Mammary epithelial cell (primary cell): Measurements from ENCODE around the gene VTA1.

Experiments
- CTCF ChIP-seq, 2 donors: IDR thresholded peaks in 1 of 2; conservative IDR thresholded peaks in 1 of 2; 2 replicates each; pipeline ENCODE4 v1.5.1; 2011 to 2012; ENCODE audit warnings: inconsistent platforms in 2 of 2, low read length in 2 of 2, mild to moderate bottlenecking in 2 of 2, control low read depth in 1 of 2, low read depth in 1 of 2; ENCODE audit not compliant: insufficient read depth in 1 of 2; ENCODE audit errors: extremely low read depth in 1 of 2
- EZH2 ChIP-seq: IDR thresholded peaks from 2 replicates; pipeline ENCODE4 v1.6.1; 2012; ENCODE audit warnings: low read length, inconsistent platforms, borderline replicate concordance

GRCh38 chr6:142155091-142155490 lies 8.0 kb downstream of the VTA1 start:
- TF ChIP-seq CTCF (conservative IDR thresholded peaks at IDR 0.05 in 1 of 2, IDR thresholded peaks at IDR 0.05 in 1 of 2; ENCODE audit: extremely low read depth in 1 of 2, insufficient read depth in 1 of 2, low read depth in 1 of 2, low read length in 2 of 2) (no peak), EZH2 (no peak)
